Esophagus squamous epithelium (tissue), 5 donors: ENCODE data around the gene RC3H2. TPM values are rescaled to one million over a fixed set of nuclear protein-coding genes. Genes with fewer than 3 reads are reported as not detected.

Experiments
- DNase-seq: peaks from one replicate; lab custom pipeline; 2025; lab: John Stamatoyannopoulos, UW
- H3K27ac ChIP-seq, 4 donors: fragments of 200-600 bp; sonication (generic); one replicate each; pipeline ENCODE4 v1.5.1; 2016 to 2019; ENCODE audit warnings: mild to moderate bottlenecking in 1 of 4
- H3K27me3 ChIP-seq, 4 donors: fragments of 200-600 bp; sonication (generic); 1 replicate in 3 of 4; 2 replicates in 1 of 4; pipeline versions ENCODE4 v1.5.1 to v1.6.0; 2017 to 2021; ENCODE audit warnings: antibody characterized with exemption in 1 of 4
- H3K36me3 ChIP-seq, 3 donors: fragments of 200-600 bp; sonication (generic); one replicate each; pipeline ENCODE4 v1.5.1; 2016 to 2019
- H3K4me1 ChIP-seq, 3 donors: fragments of 200-600 bp; sonication (generic); one replicate each; pipeline ENCODE4 v1.5.1; 2017 to 2019
- H3K4me3 ChIP-seq, 4 donors: fragments of 200-600 bp; sonication (generic); 1 replicate in 3 of 4; 2 replicates in 1 of 4; pipeline ENCODE4 v1.5.1; 2016 to 2019; ENCODE audit warnings: mild to moderate bottlenecking in 2 of 4, moderate library complexity in 1 of 4
- H3K9me3 ChIP-seq, 3 donors: fragments of 200-600 bp; sonication (generic); one replicate each; pipeline ENCODE4 v1.5.1; 2016 to 2019
- POLR2A ChIP-seq, 4 donors: fragments of 450-650 bp; IDR thresholded peaks; one replicate each; pipeline ENCODE4 v1.6.1; 2017; ENCODE audit warnings: antibody characterized with exemption in 4 of 4, mild to moderate bottlenecking in 4 of 4, moderate library complexity in 3 of 4
- WGBS, 2 donors: methylation state at CpG; one replicate each; pipeline ENCODE4 v1.1.5; 2018; 5-methylcytosine and 5-hydroxymethylcytosine counted together
- intact Hi-C: fragments of 100-400 bp; cut with DNase I; formaldehyde crosslinking; loops from one replicate; pipeline ENCODE4 v1.15.0; 2022
- total RNA-seq, 4 donors: library from RNA; depleted of rRNA; stranded (reverse); fragments of >200 nt; gene quantifications; one replicate each; pipeline ENCODE4 v1.1.0, GENCODE V29; 2016
- TF ChIP-seq, protein P1 (sequence below), 6 experiments: fragments of 450-650 bp in 4 of 6; fragments of 200-600 bp in 2 of 6; sonication (generic) in 2 of 6; IDR thresholded peaks; one replicate each; pipeline ENCODE4 v1.5.1; 2016 to 2019; ENCODE audit warnings: antibody characterized with exemption in 6 of 6, mild to moderate bottlenecking in 4 of 6, moderate library complexity in 4 of 6
- donor health status: DM: yes; HTN: yes; CAD: no.

Gene RC3H2
- total RNA-seq, 4 donors from 2014 or later: 24.6 to 46.3 (median 30.2) TPM

DNA sequence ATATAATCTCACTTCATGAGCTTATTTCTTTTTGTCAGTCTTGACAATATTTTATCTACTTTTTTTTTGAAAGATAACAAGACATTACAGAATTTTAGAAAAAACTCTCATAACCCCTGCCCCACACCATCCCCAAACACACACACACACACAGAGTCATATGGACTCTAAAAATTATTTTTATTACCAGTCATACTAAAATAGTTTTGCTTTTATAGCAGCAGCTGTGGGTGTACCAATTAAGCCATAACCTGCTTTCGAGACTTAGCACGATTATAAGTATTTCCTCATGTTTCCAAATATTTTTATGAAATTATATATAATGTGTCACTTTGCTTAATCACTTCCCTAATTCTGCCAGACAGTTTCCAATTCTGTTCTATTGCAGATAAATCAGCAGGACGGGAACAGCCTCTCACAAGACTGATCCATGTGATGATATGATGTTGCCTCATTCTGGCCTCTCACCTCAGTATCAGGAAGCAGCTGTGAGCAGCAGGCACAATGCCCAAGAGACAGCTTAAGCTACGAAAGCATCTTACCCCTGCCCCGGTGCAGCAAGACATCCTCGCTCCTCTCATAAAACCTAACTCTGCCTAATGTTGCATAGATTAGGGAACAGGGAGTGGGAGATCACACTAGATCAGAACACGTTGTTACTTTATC, 83.7 kb downstream of the RC3H2 start:
- TF ChIP-seq, protein P1, sequence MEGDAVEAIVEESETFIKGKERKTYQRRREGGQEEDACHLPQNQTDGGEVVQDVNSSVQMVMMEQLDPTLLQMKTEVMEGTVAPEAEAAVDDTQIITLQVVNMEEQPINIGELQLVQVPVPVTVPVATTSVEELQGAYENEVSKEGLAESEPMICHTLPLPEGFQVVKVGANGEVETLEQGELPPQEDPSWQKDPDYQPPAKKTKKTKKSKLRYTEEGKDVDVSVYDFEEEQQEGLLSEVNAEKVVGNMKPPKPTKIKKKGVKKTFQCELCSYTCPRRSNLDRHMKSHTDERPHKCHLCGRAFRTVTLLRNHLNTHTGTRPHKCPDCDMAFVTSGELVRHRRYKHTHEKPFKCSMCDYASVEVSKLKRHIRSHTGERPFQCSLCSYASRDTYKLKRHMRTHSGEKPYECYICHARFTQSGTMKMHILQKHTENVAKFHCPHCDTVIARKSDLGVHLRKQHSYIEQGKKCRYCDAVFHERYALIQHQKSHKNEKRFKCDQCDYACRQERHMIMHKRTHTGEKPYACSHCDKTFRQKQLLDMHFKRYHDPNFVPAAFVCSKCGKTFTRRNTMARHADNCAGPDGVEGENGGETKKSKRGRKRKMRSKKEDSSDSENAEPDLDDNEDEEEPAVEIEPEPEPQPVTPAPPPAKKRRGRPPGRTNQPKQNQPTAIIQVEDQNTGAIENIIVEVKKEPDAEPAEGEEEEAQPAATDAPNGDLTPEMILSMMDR (IDR thresholded peaks at IDR 0.05): no peak
- TF ChIP-seq POLR2A (IDR thresholded peaks at IDR 0.05): no peak
- peaks cover 0 to 90% (median 9%) of the 10 kb centered on the region in 3 donors for H3K36me3 ChIP-seq
- intact Hi-C loops: no loop called here
- H3K27me3 ChIP-seq: no peaks in the 10 kb centered on the region
- no peak overlapping the region for H3K4me3 ChIP-seq
- peak overlapping the region in 3 of 4 donors; percentile 32 to 56 (median 54) for H3K27ac ChIP-seq
- WGBS, 2 donors: 57 to 62% methylated on average over 7 of the region's 7 CpGs
- H3K4me1 ChIP-seq: peaks cover 4 to 56% (median 9%) of the 10 kb centered on the region in 3 donors
- no peak for DNase-seq
- no peaks in the 10 kb centered on the region for H3K9me3 ChIP-seq

DNA sequence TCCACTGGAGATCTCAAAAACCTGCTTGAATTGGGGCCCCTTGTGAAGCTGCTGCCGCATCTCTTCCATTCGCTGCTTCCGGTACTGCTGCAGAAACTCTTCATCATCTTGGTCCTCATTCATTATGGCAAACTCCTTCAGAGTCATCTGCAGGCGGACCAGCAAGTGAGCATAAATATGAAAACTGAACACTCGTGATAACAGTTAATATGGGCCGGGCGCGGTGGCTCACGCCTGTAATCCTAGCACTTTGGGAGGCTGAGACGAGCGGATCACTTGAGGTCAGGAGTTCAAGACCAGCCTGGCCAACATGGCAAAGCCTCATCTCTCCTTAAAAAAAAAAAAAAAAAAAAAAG, 84.7 kb downstream of the RC3H2 start:
- intact Hi-C loops: no loop called here
- Histone ChIP-seq H3K9me3 (no peaks in the 10 kb centered on the region), H3K27ac (peak overlapping the region in 3 of 4 donors; percentile 0 to 62 (median 36)), H3K36me3 (peaks cover 0 to 85% (median 9%) of the 10 kb centered on the region in 3 donors), H3K27me3 (no peaks in the 10 kb centered on the region), H3K4me1 (peaks cover 4 to 56% (median 7%) of the 10 kb centered on the region in 3 donors), H3K4me3 (no peak overlapping the region)
- 93 to 96% methylated on average over 4 to 11 of the region's 11 CpGs for WGBS, 2 donors
- no peak for DNase-seq
- TF ChIP-seq, protein P1 (IDR thresholded peaks at IDR 0.05): no peak
- TF ChIP-seq POLR2A (IDR thresholded peaks at IDR 0.05): no peak

DNA sequence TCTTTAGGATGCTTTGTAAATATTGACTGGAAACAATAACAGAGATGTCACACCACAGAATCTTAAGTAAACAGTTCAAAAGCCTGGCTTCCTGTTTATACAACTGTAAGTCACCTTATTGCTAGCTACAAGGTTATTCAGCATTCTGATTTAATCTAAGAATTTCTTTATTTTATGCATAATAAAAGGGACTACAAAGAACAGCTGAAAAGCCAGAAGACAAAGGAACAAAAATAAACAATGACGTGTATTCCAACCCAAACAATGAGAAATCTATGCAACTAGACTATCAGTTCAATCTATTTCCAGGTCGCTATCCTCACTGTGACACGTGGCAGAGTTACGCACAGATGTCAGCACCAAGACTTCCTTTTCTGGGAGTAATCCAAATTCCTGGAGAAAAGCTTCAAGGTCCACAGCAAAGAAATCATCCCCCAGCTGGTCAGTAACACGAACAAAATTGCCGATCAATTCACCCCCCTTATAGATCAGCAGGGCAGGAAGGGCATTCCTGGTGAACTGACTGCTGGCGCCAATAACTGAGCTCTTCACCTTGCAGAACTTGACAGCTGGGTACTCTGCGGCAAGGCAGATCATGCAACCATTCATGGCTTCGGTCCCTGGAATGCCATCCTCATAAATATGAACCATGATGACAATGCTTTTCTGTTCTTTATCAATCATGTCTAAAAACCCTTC, 85.2 kb downstream of the RC3H2 start:
- Histone ChIP-seq H3K4me1 (peaks cover 4 to 58% (median 7%) of the 10 kb centered on the region in 3 donors), H3K4me3 (no peak overlapping the region), H3K27me3 (no peaks in the 10 kb centered on the region), H3K27ac (peak overlapping the region in 3 of 4 donors; percentile 0 to 62 (median 47)), H3K9me3 (no peaks in the 10 kb centered on the region), H3K36me3 (peaks cover 0 to 80% (median 9%) of the 10 kb centered on the region in 3 donors)
- intact Hi-C loops: no loop called here
- 55 to 69% methylated on average over 9 of the region's 9 CpGs for WGBS, 2 donors
- no peak for DNase-seq
- no peak for TF ChIP-seq POLR2A (IDR thresholded peaks at IDR 0.05)
- TF ChIP-seq, protein P1 (IDR thresholded peaks at IDR 0.05): no peak

DNA sequence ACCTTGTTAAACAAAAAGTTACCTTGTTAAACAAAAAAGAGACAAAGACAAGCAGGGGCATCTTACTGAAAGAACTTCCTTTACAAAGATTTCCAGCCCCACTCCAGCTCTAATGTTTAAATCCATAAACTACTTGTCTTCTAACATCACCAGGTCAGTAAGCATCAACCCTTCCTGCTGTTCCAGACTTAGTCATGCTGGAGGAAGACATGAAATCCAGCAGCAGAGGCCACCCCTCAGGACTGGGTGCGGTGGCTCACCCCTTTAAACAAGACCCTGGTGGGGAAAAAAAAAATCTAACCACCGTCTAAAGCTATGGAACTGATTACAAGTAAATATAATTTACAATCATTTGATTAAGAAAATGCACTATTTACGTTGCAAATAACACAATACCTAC, 85.8 kb downstream of the RC3H2 start:
- Histone ChIP-seq H3K27me3 (no peaks in the 10 kb centered on the region), H3K4me3 (no peak overlapping the region), H3K9me3 (no peaks in the 10 kb centered on the region), H3K27ac (peak overlapping the region in 3 of 4 donors; percentile 0 to 62 (median 47)), H3K4me1 (peaks cover 4 to 54% (median 7%) of the 10 kb centered on the region in 3 donors), H3K36me3 (peaks cover 0 to 76% (median 9%) of the 10 kb centered on the region in 3 donors)
- TF ChIP-seq, protein P1 (IDR thresholded peaks at IDR 0.05): no peak
- TF ChIP-seq POLR2A (IDR thresholded peaks at IDR 0.05): no peak
- 45 to 68% methylated on average over 3 of the region's 3 CpGs for WGBS, 2 donors
- intact Hi-C loops: no loop called here
- no peak for DNase-seq
